HG03097 (cell line): Measurements from ENCODE around the gene M1AP.
A peak's percentile ranks its signal among the peaks of the same experiment; 100 is the strongest.
"Not testable (repeated sequence)": the region's sequence is repeated elsewhere in the genome, so short reads cannot be mapped to it uniquely, and the experiment has no call there.

ENCODE experiments used
- ATAC-seq: cut with Tn5 transposase; IDR thresholded peaks from one replicate; pipeline ENCODE4 v1.9.1; 2021; ENCODE audit not compliant: unreplicated experiment, low FRiP score

Gene M1AP

DNA sequence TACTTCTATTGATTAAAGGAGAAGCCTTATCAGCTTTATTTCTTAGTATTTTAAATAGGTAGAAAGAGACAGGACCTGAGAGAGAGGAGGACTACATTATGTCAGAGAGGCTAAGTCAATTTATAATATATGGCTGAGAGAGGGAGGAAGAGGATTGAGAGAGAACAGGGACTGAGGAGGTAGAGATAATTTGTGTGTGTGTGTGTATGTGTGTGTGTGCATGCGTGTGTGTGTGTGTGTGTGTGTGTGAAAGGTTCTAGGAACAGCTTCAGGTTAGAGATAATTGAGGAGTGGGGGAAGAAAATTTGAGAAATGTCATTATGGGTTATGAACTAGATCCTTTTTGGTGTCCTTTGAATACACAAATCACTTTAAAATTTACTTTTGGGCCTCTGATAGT lies 78.4 kb downstream of the M1AP start:
- no peak for ATAC-seq

DNA sequence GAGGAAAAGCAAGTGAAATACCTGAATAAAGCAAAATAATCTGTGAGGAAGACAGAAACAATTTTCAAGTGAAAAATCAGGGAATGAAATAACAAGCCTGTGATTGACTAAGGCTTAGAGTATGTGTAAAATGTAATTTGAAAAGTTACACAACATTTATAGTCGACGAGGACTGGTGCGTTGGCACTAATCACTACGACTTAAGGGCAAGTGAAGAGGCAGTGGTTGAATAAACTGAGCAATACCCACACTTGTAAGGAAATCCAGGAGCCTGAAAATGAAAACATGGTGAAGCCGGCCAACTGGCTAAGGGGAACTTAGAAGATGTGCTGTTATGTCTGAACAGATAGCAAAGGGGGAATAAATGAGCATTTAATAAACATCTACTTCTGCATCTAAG lies 80.2 kb downstream of the M1AP start:
- ATAC-seq = no peak

DNA sequence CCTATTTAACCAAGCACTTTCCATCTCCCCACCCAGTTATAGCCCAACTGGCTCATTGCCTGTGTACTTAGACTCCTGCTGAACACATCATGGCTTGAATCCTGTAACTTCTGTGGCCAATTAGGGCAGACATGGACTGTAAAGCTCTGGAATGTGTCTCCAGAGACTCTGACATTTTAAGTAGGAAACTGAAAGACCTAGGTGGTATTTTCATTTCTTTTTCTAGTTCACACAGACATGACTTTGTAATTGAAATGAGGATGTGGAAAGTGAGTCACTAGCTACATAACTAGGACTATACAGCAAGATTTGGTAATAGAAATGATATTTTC lies 81.4 kb downstream of the M1AP start:
- ATAC-seq = no peak

DNA sequence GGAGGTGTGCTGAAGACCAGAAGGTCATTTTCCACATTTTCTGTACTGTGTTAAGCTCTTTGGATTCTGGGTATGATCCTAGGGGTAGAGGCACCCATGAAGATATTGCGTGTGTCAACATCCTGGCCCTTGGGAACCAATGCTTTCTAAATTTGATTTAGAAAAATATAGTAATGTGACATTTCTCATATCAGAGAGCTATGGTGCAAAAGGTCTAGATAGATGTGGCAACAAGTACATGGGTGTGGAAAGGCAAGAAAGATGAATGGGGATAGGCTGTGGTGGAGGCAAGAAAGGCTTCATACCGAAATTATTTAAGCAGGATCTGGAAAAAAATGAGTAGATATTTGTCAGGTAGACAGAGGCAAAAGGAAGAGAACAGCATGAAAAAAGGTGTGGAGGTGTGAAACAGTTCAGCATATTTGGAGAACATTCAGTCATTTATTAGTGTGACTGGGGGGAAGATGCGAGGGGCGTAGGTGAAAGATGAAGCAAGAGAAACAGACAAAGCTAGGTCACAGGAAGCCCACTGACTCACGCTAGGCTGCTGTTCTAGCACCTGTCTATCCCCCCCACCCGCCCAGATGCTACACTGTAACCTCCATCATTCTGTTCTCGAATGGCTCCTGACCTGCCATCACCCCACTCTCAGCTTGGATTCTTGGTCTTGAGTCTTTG lies 81.9 kb downstream of the M1AP start:
- no peak for ATAC-seq

DNA sequence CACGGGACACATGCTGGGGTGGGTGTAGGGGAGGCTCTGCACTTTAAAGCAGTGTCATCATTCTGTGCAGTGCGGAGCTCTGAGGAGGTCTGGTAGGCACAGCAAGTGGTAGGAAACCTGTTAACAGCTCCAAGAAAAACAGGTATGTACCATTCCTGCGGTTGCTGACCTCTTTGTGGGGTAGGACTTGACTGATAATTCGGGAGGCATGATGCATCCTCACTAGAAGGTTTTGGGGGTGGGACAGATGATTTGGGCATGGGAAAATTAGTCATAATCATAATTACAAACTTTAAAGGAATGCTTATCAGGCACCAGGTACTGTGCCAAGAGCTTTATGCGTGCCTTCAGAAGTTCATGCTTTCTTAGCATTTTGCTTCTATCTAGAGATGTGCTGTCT lies 83.9 kb downstream of the M1AP start:
- ATAC-seq = no peak

DNA sequence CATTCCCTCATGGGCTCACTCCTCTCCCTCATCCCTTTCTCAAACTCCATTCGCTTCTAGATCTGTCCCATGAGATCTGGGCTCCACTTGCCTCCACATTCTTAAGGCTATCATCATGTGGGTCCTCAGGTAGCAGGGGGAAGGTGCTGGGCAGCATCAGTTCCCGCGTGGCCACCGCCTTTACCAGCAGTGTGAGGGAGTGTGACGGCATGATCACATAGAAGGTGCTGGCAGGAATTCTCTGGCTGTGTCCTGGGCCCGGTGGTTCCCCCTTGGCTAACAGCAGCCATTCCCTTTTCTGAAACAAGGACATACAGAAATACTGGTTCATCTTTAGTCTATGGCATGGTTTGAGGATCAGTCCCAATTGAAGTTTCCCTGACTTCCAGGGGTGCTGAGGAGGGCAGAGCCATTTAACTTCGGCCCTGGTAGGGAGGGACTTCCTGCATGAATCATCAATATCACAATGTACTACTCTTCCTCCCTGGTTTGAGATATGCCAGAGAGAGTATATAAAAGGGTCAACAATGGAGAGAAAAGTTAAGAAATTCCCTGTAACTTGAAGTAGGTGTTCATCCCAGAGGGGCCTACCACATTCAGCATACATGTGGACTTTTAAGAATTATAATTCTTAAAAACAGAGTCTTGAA lies 85.9 kb downstream of the M1AP start:
- no peak for ATAC-seq

DNA sequence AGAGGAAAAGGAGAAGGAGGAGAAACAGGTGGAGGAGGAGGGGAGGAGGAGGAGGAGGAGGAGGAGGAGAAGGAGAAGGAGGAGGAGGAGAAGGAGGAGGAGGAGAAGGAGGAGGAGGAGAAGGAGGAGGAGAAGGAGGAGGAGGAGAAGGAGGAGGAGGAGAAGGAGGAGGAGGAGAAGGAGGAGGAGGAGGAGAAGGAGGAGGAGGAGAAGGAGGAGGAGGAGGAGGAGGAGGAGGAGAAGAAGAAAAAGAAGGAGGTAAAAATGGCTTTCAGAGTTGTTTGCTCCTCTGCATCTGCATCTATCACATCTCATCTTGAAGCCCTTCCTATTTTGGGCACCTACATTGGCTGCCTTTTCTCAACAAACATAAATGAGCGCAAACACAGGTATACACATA lies 87.1 kb downstream of the M1AP start:
- not testable (repeated sequence) for ATAC-seq

DNA sequence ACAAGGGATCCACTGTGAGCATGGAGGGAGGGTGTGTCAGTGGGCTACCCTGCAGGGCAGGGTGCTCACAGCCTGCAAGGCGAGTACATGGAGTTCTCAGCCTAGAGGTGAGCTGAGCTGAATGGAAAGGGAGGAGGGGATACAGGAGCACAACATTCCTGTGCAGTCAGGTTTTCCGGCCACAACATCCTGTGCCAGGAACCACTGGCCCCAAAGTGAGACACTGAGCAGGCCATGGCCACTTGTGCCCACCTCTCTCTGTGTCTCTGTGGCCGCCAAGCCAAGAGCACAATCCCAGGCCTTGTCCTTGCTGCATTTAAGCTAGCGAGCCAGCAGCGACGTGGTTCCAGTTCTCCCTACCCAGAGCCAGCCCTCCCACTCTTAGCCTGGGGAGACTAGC lies 87.5 kb downstream of the M1AP start:
- ATAC-seq = no peak

DNA sequence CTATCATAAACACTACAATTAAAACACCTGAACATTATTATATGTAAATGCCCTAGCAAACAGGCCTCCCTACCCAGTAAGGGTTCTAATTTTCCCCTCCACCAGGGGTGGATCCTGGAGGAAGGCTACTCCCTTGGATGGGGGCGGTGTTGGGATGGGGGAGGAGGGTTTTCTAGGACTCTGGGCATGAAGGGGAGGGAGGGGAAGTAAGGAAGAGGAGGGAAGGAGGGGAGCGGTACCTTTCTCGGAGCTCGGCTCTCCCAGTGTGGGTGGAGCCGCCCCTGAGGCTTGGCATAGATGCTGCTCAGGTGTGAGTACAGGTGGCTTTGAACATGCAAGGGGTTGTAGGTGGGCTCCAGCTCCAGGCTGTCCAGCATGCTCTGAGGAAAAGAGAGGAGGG lies 88.2 kb downstream of the M1AP start:
- ATAC-seq = no peak

DNA sequence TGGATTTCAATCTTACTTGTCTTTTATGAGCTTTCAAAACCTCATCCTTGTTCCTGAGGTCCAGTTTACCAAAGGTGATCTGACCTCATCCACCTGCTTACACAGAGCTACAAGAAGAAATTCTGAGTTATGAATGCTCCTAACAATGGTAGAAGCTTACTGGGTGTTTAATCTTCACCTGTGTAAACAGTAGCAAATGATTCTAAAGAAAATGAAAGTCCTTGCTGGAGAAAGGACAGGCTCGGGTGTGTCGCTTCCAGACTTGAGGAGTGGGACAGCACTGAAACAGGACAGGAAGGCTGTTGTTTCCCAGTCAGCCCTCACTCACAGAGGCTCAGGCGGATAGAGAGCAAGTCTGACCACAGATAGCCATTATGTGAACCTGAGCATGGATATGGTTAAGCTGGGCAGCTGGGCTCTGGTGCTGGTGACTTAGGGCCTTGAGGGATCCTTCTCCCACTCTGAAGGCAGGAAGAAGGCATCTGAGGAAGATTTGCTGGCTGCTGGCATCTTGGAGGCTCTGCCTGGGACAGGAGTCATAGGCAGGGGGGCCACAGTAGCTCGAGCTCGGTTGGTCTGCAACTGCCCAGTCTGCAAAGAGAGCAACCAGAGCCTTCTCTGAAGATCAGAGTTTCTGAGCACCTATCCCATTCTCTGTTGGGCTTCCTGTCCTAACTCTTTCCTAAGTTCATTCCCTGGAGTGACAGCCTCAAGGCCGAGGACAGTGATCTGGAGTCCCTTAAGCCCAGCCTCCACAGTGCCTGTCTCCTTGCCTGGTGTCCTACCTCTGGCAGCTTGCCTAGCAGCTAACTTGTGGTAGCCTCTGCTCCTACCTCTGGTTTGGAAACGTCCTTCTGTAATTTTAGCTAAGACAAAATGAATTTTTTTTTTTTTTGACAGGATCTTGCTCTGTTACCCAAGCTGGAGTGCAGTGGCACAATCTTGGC lies 89.6 kb downstream of the M1AP start:
- no peak for ATAC-seq

DNA sequence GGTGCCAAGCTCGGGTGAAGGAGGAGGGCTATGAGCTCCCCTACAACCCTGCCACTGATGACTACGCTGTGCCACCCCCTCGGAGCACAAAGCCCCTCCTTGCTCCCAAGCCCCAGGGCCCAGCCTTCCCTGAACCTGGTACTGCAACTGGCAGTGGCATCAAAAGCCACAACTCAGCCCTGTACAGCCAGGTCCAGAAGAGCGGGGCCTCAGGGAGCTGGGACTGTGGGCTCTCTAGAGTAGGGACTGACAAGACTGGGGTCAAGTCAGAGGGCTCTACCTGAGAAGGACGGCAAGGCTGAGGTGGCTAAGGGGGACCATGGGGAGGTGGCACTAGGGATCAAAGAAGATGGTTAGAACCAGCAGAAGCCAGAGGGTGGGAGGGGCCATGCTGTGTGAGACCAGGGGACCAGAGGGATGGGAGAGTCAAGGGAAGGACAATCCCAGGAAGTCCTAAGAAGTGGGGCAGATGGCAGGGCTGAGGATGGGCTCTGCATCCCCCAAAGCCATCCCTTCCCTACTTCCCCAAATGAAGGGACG lies 91.2 kb downstream of the M1AP start:
- no peak for ATAC-seq

DNA sequence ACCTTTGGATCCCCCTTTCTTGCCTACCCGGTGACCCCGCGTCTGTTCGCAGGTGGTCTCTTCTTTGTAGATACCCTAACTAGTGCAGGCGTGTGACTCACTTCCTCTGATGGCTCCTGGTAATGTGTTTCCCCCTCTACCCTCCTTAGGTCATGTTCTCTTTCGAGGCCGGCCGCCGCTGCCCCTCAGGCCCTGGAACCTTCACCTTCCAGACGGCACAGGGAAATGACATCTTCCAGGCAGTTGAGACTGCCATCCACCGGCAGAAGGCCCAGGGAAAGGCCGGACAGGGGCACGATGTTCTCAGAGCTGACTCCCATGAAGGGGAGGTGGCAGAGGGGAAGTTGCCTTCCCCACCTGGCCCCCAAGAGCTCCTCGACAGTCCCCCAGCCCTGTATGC lies 92.0 kb downstream of the M1AP start:
- ATAC-seq = no peak

DNA sequence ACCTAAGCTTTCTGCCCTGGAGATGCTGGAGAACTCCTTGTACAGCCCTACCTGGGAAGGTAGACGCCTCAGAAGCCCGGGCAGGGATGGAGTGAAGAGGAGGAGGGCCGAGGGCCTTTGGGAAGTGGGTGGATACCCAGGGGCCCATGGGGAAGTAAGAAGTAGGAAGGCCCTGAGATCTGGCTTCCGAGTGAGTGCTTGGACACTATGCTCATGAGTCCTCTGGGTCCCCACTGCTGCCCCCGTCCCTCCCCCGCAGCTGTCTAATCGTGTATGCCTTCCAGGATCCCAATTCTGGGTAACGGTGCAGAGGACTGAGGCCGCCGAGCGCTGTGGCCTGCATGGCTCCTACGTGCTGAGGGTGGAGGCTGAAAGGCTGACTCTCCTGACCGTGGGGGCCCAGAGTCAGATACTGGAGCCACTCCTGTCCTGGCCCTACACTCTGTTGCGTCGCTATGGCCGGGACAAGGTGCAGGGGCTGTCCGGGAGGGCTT lies 92.5 kb downstream of the M1AP start:
- no peak for ATAC-seq

DNA sequence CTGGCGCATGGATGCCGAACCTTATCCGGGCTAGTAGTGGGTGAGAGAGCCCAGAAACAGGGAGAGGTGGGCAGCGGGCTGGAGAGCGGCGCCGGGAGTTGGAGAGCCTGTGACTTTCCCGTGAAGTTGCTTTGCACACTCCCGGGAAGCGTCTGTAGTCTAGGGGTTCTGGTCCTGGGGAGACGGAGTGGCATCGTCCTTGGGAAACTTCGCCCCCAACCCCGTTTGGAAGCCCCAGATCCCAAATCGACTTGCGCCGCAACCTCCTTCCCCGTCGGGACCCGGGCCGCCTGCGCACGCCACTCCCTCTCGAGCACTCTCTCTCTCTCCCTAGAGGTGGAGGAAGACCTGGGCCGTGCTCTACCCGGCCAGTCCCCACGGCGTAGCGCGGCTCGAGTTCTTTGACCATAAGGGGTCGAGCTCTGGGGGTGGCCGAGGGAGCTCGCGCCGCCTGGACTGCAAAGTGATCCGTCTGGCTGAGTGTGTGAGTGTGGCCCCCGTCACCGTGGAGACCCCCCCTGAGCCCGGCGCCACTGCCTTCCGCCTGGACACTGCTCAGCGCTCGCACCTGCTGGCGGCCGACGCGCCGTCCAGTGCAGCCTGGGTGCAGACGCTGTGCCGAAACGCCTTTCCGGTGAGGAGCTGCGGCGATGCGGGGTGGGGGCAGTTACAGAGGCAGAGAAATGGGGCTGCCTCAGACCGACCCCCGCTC lies 93.2 kb downstream of the M1AP start:
- ATAC-seq = no peak

DNA sequence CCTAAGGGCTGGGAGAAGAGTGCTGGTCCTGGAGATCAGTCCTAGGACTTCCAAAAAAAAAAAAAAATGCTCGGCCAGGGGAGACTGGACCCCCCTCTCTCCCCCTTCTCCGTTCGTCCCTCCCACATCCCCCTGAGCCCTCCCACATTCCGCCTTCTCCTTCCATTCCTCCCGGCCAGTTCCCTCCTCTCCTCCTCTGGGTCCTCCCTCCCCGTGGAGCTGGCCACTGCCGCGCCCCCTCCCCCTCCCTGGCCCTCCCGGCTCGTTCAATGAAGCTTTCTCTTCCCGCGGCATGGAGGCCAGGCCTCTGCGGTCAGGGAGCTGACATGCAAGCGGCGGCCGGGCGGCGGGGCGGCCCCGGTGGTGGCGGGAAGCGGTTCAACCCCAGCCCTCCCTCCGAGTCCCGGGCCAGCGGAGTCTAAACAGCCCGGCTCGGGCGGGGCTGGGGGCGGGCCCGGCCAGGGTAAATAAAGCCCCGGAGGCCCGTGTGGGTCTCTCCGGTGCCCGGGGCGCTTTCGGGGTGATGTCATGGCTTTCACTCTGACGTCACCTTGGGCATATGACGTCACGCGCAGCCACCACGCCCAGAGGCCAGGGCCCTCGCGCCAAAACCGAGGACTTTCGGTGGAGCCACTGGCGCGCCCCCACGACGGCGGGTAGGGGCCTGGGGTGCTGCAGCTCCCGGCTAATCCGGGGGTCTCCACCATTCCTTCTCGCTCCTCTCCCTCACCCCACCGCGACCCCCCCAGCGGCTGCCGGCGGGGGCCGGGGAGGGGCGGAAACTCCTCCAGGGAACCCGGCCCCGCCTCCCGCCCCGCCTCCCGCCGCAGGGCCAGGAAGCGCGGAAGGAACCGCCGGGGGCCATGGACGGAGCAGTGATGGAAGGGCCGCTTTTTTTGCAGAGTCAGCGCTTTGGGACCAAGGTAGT lies 94.0 kb downstream of the M1AP start, which contains the start of the genes DOK1 and LOXL3:
Gene DOK1, plus strand, starts transcription at position 829 of the 928 bp plus-strand sequence. Its CDS starts 35 bp downstream, at position 864.
Gene LOXL3, minus strand, starts transcription at position 51 of the 928 bp plus-strand sequence. CDS start 1,308 bp downstream, outside the sequence.
- peak; percentile 31 for ATAC-seq

DNA sequence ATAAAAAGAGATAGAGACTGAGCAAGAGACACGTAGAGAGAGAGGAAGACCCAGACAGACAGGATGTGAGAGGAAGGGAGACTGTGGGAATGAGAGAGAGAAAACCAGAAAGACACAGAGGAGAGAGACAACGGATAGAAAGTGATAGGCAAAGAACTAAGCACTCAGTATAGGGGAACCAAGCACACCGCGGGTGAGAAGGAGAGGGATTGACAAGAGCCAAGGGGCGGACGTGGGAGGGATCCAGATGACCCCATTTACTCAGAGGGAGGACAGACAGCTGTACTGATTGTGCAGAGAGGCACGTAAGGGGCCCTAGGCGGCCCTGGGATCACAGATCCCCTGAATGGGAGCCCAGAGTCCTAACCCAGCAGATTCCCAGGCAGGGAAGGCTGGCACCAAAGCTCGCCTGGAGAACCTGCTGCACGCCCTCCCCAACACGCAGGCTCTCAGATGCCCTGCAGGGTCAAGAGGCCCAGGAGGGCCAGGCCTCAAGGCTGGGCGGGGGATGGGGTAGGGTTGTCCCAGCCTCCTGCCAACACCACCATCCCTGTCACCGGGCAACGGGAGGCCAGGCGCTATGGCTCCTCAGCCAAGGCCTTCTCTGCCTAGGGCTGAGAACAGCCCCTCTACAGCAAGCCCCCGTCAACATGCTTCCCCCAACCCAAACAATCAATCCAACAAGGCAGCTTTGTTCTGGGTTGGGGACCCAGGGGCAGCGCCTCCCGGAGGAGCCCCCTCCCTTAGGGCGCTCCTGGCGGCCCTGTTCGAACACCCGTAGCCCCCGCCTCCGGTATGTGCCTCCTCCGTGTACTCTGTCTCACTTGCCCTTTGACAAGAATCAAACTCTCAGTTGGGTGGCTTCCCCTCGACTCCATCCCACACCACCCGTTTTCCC lies 95.0 kb downstream of the M1AP start:
- ATAC-seq = no peak

DNA sequence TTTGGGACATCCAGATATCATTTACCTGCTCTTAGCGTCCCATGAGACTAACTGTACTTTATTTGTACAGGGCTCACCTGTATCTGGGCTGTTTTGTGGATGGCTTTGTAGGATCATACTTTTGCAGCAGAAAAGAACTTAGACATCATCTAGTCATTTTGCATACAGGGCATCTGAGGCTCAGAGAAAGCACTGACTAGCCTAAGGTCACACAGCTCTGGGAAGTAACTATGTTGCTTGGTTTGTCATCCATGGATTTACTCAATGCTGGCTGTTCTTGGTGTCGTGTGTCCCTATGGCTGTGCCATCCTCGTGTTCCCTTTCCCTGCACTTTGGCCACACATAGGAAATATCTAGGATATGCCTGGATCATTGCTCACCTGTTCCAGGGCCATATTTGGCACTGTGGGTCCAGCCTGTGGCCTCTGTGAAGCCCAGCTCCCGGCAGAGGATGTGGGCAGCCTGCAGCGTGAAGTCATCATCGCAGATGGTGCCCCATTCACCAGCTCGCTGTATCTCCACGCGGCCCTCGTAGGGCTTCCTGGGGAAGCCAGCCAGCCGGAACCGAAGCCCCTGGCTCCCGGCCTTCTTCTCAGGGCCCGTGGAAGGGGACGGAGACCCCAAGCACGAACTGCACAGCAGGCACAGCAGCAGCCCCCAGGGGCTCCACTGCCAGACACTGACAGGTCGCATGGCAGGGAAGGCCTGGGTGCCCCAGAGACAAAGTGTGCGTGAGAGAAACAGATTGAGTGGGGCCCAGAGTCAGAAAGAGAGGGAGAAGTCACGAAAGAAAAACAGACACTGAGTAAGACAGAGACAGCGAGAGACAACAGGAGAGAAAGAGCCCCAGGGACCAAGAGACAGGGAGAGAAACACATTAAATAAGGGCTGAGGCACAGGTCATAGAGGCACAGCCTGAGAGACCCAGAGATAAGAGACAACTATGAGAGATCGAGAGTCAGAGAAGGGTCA lies 95.9 kb downstream of the M1AP start:
- no peak for ATAC-seq
